WTC11 (cell line): ENCODE measurements around the gene AGAP1.

Experiments
- ZNF121 ChIP-seq: sonication (generic); formaldehyde crosslinking; IDR thresholded peaks from 2 replicates; pipeline ENCODE4 v1.8.0; 2023; ENCODE audit warnings: missing genetic modification reagents
- ZNF416 ChIP-seq: fragments of 250-450 bp; sonication (Bioruptor Pico); IDR thresholded peaks from 2 replicates; pipeline ENCODE4 v1.9.0; 2021; ENCODE audit warnings: mild to moderate bottlenecking, inconsistent platforms
- TF ChIP-seq, protein P1 (sequence below): fragments of 200-600 bp; IDR thresholded peaks from 2 replicates; pipeline ENCODE4 v1.8.0; 2022; ENCODE audit warnings: antibody characterized with exemption
- TF ChIP-seq, protein P2 (sequence below): sonication (generic); formaldehyde crosslinking; IDR thresholded peaks from 2 replicates; pipeline ENCODE4 v1.8.1; 2022; ENCODE audit warnings: missing genetic modification reagents, borderline replicate concordance
- TF ChIP-seq, protein P3 (sequence below): sonication (generic); formaldehyde crosslinking; IDR thresholded peaks from 2 replicates; pipeline ENCODE4 v1.8.0; 2022; ENCODE audit warnings: mild to moderate bottlenecking, missing genetic modification reagents
- TF ChIP-seq, protein P4 (sequence below): sonication (generic); formaldehyde crosslinking; IDR thresholded peaks from 2 replicates; pipeline ENCODE4 v1.8.0; 2022; ENCODE audit warnings: mild to moderate bottlenecking, missing genetic modification reagents
- TF ChIP-seq, protein P5 (sequence below): sonication (generic); formaldehyde crosslinking; IDR thresholded peaks from 2 replicates; pipeline ENCODE4 v1.8.0; 2023; ENCODE audit warnings: missing genetic modification reagents, mild to moderate bottlenecking, borderline replicate concordance

DNA sequence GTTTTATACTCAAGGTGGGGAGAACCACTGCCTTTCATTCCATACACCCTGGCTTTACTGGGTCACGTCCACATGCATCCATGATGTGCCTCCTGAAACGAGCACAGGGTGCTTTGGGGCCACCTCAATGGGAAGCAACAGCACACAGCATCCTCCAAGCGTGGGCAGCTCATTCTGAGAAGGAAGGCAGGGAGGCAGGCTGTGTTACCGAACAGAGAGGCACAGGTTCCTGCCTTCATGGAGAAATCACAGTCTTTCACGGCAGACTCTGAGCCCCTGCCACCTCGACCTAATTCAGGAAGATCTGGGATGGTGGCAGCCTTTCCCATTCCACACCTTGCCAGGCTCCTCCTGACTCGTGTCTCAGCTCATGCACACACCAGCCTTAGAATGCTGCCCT lies 544.3 kb downstream of the AGAP1 start:
- TF ChIP-seq, protein P1, sequence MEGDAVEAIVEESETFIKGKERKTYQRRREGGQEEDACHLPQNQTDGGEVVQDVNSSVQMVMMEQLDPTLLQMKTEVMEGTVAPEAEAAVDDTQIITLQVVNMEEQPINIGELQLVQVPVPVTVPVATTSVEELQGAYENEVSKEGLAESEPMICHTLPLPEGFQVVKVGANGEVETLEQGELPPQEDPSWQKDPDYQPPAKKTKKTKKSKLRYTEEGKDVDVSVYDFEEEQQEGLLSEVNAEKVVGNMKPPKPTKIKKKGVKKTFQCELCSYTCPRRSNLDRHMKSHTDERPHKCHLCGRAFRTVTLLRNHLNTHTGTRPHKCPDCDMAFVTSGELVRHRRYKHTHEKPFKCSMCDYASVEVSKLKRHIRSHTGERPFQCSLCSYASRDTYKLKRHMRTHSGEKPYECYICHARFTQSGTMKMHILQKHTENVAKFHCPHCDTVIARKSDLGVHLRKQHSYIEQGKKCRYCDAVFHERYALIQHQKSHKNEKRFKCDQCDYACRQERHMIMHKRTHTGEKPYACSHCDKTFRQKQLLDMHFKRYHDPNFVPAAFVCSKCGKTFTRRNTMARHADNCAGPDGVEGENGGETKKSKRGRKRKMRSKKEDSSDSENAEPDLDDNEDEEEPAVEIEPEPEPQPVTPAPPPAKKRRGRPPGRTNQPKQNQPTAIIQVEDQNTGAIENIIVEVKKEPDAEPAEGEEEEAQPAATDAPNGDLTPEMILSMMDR, result no peak
- TF ChIP-seq, protein P2, sequence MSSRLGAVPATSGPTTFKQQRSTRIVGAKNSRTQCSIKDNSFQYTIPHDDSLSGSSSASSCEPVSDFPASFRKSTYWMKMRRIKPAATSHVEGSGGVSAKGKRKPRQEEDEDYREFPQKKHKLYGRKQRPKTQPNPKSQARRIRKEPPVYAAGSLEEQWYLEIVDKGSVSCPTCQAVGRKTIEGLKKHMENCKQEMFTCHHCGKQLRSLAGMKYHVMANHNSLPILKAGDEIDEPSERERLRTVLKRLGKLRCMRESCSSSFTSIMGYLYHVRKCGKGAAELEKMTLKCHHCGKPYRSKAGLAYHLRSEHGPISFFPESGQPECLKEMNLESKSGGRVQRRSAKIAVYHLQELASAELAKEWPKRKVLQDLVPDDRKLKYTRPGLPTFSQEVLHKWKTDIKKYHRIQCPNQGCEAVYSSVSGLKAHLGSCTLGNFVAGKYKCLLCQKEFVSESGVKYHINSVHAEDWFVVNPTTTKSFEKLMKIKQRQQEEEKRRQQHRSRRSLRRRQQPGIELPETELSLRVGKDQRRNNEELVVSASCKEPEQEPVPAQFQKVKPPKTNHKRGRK, result no peak
- no peak for TF ChIP-seq ZNF416 (CRISPR knock-in tag)
- TF ChIP-seq, protein P3, sequence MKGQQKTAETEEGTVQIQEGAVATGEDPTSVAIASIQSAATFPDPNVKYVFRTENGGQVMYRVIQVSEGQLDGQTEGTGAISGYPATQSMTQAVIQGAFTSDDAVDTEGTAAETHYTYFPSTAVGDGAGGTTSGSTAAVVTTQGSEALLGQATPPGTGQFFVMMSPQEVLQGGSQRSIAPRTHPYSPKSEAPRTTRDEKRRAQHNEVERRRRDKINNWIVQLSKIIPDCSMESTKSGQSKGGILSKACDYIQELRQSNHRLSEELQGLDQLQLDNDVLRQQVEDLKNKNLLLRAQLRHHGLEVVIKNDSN, result no peak
- TF ChIP-seq, protein P4, sequence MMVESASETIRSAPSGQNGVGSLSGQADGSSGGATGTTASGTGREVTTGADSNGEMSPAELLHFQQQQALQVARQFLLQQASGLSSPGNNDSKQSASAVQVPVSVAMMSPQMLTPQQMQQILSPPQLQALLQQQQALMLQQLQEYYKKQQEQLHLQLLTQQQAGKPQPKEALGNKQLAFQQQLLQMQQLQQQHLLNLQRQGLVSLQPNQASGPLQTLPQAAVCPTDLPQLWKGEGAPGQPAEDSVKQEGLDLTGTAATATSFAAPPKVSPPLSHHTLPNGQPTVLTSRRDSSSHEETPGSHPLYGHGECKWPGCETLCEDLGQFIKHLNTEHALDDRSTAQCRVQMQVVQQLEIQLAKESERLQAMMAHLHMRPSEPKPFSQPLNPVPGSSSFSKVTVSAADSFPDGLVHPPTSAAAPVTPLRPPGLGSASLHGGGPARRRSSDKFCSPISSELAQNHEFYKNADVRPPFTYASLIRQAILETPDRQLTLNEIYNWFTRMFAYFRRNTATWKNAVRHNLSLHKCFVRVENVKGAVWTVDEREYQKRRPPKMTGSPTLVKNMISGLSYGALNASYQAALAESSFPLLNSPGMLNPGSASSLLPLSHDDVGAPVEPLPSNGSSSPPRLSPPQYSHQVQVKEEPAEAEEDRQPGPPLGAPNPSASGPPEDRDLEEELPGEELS, result no peak
- no peak for TF ChIP-seq ZNF121 (CRISPR knock-in tag)
- TF ChIP-seq, protein P5, sequence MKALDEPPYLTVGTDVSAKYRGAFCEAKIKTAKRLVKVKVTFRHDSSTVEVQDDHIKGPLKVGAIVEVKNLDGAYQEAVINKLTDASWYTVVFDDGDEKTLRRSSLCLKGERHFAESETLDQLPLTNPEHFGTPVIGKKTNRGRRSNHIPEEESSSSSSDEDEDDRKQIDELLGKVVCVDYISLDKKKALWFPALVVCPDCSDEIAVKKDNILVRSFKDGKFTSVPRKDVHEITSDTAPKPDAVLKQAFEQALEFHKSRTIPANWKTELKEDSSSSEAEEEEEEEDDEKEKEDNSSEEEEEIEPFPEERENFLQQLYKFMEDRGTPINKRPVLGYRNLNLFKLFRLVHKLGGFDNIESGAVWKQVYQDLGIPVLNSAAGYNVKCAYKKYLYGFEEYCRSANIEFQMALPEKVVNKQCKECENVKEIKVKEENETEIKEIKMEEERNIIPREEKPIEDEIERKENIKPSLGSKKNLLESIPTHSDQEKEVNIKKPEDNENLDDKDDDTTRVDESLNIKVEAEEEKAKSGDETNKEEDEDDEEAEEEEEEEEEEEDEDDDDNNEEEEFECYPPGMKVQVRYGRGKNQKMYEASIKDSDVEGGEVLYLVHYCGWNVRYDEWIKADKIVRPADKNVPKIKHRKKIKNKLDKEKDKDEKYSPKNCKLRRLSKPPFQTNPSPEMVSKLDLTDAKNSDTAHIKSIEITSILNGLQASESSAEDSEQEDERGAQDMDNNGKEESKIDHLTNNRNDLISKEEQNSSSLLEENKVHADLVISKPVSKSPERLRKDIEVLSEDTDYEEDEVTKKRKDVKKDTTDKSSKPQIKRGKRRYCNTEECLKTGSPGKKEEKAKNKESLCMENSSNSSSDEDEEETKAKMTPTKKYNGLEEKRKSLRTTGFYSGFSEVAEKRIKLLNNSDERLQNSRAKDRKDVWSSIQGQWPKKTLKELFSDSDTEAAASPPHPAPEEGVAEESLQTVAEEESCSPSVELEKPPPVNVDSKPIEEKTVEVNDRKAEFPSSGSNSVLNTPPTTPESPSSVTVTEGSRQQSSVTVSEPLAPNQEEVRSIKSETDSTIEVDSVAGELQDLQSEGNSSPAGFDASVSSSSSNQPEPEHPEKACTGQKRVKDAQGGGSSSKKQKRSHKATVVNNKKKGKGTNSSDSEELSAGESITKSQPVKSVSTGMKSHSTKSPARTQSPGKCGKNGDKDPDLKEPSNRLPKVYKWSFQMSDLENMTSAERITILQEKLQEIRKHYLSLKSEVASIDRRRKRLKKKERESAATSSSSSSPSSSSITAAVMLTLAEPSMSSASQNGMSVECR, result no peak
